CD14-positive monocyte (primary cell): ENCODE results near the gene COL20A1. TPM values are rescaled to one million over a fixed set of nuclear protein-coding genes. Genes with fewer than 3 reads are reported as not detected.

Source experiments
- DNase-seq, 3 donors: peaks; one replicate each; pipeline ENCODE4 v3.0.0-alpha.2; 2011 to 2022
- H2AFZ ChIP-seq: 2 replicates; pipeline ENCODE4 v1.6.0; 2012; ENCODE audit warnings: mild to moderate bottlenecking, low read depth, low read length, inconsistent platforms; ENCODE audit not compliant: insufficient read depth, poor library complexity, severe bottlenecking
- H3K27ac ChIP-seq, 2 donors: 1 replicate in 1 of 2; 2 replicates in 1 of 2; pipeline ENCODE4 v1.5.1; 2012 to 2013; ENCODE audit warnings: low read length in 2 of 2, control low read depth in 1 of 2, inconsistent platforms in 1 of 2, low read depth in 1 of 2, mild to moderate bottlenecking in 1 of 2
- H3K27me3 ChIP-seq, 2 donors: one replicate each; pipeline versions ENCODE4 v1.6.0 to v1.6.1; 2011 to 2013; ENCODE audit warnings: low read length in 2 of 2; ENCODE audit not compliant: control insufficient read depth in 2 of 2, insufficient read depth in 2 of 2
- H3K36me3 ChIP-seq, 2 donors: replicated peaks in 1 of 2; 1 replicate in 1 of 2; 2 replicates in 1 of 2; pipeline versions ENCODE4 v1.5.1 to v1.6.1; 2012 to 2013; ENCODE audit warnings: low read length in 2 of 2, control low read depth in 1 of 2, inconsistent platforms in 1 of 2, mild to moderate bottlenecking in 1 of 2; ENCODE audit not compliant: insufficient read depth in 2 of 2, control insufficient read depth in 1 of 2
- H3K4me1 ChIP-seq, 2 donors: 1 replicate in 1 of 2; 2 replicates in 1 of 2; pipeline versions ENCODE4 v1.5.1 to v1.6.1; 2012 to 2013; ENCODE audit warnings: low read length in 2 of 2, control low read depth in 1 of 2, inconsistent platforms in 1 of 2, mild to moderate bottlenecking in 1 of 2, moderate library complexity in 1 of 2; ENCODE audit not compliant: insufficient read depth in 2 of 2, control insufficient read depth in 1 of 2
- H3K4me2 ChIP-seq: replicated peaks from 2 replicates; pipeline ENCODE3; 2012; ENCODE audit warnings: low read length, moderate library complexity, mild to moderate bottlenecking; ENCODE audit not compliant: poor library complexity, severe bottlenecking; ENCODE audit errors: extremely low read depth
- H3K4me3 ChIP-seq, 3 experiments: fragments of 200-600 bp in 1 of 3; sonication (generic) in 1 of 3; replicated peaks in 1 of 3; 1 replicate in 2 of 3; 2 replicates in 1 of 3; pipeline ENCODE4 v1.5.1; 2011 to 2013; ENCODE audit warnings: low read length in 3 of 3, mild to moderate bottlenecking in 3 of 3, control low read depth in 2 of 3, low read depth in 2 of 3, inconsistent platforms in 1 of 3, moderate library complexity in 1 of 3
- H3K79me2 ChIP-seq: 2 replicates; pipeline ENCODE4 v1.6.0; 2012; ENCODE audit warnings: mild to moderate bottlenecking, control low read depth, inconsistent platforms, low read length, moderate library complexity; ENCODE audit not compliant: insufficient read depth
- H3K9ac ChIP-seq: 2 replicates; pipeline ENCODE4 v1.6.0; 2017; ENCODE audit warnings: low read length, mild to moderate bottlenecking; ENCODE audit not compliant: insufficient read depth, poor library complexity, severe bottlenecking
- H3K9me3 ChIP-seq, 2 donors: replicated peaks in 1 of 2; 1 replicate in 1 of 2; 2 replicates in 1 of 2; pipeline versions ENCODE4 v1.5.1 to v1.6.1; 2012 to 2013; ENCODE audit warnings: low read length in 2 of 2, control low read depth in 1 of 2; ENCODE audit not compliant: control insufficient read depth in 1 of 2, insufficient read depth in 1 of 2
- H4K20me1 ChIP-seq: 2 replicates; pipeline ENCODE4 v1.6.0; 2012; ENCODE audit warnings: mild to moderate bottlenecking, low read length, control low read depth, moderate library complexity; ENCODE audit not compliant: insufficient read depth
- H3K27ac Mint-ChIP-seq, 7 donors: one replicate each; pipeline ENCODE4 v1.8.0; 2020; ENCODE audit warnings: mild to moderate bottlenecking in 7 of 7, mixed read lengths in 7 of 7, moderate library complexity in 6 of 7, inconsistent platforms in 2 of 7
- H3K27me3 Mint-ChIP-seq, 3 donors: one replicate each; pipeline ENCODE4 v1.8.0; 2021 to 2022; ENCODE audit warnings: low read depth in 3 of 3, mild to moderate bottlenecking in 3 of 3, mixed read lengths in 3 of 3, moderate library complexity in 3 of 3, inconsistent platforms in 1 of 3
- H3K36me3 Mint-ChIP-seq, 2 donors: one replicate each; pipeline ENCODE4 v1.8.0; 2020; ENCODE audit warnings: mixed read lengths in 2 of 2, inconsistent platforms in 1 of 2, mild to moderate bottlenecking in 1 of 2
- H3K4me1 Mint-ChIP-seq: one replicate; pipeline ENCODE4 v1.8.0; 2020; ENCODE audit warnings: mild to moderate bottlenecking, mixed read lengths
- H3K4me3 Mint-ChIP-seq, 2 donors: one replicate each; pipeline ENCODE4 v1.8.0; 2020; ENCODE audit warnings: mild to moderate bottlenecking in 2 of 2, mixed read lengths in 2 of 2, moderate library complexity in 1 of 2
- H3K9me3 Mint-ChIP-seq, 7 donors: one replicate each; pipeline ENCODE4 v1.8.0; 2020 to 2022; ENCODE audit warnings: mixed read lengths in 7 of 7, mild to moderate bottlenecking in 6 of 7, moderate library complexity in 6 of 7, inconsistent platforms in 2 of 7
- CTCF ChIP-seq: fragments of 200-600 bp; IDR thresholded peaks from one replicate; pipeline ENCODE4 v1.8.0; 2022; ENCODE audit warnings: antibody characterized with exemption, mild to moderate bottlenecking
- WGBS: methylation state at CpG from one replicate; pipeline ENCODE4 v1.1.5; 2013; ENCODE audit warnings: missing lambda C conversion rate; ENCODE audit not compliant: insufficient coverage; 5-methylcytosine and 5-hydroxymethylcytosine counted together
- intact Hi-C, 2 donors: fragments of 100-400 bp; cut with micrococcal nuclease; formaldehyde crosslinking; loops; one replicate each; pipeline versions ENCODE4 v1.15.0 to v1.15.1; 2023
- polyA plus RNA-seq, 3 donors: library from polyadenylated mRNA; depleted of rRNA in 1 of 3; unstranded in 2 of 3; stranded (reverse) in 1 of 3; fragments of 300-500 nt in 2 of 3; fragments of >200 nt in 1 of 3; fragmentation: Illumina TruSeq in 2 of 3; gene quantifications; 1 replicate in 2 of 3; 2 replicates in 1 of 3; pipeline ENCODE4 v1.2.3, GENCODE V29; 2012 to 2021

The COL20A1 gene
- polyA plus RNA-seq, 3 donors: not detected

- Histone ChIP-seq H3K4me2 (no peak overlapping the region), H4K20me1 (no peaks in the 10 kb centered on the region), H3K9me3 (no peaks in the 10 kb centered on the region), H3K4me3 (no peak overlapping the region), H3K9ac (no peak overlapping the region), H3K27me3 (peaks cover 0 to 17% of the 10 kb centered on the region in 2 donors), H3K4me1 (no peaks in the 10 kb centered on the region), H3K79me2 (no peaks in the 10 kb centered on the region), H3K27ac (no peak overlapping the region), H2AFZ (no peak overlapping the region), H3K36me3 (no peaks in the 10 kb centered on the region)
- Mint-ChIP-seq H3K27ac (no peak overlapping the region), H3K4me1 (no peaks in the 10 kb centered on the region), H3K36me3 (no peaks in the 10 kb centered on the region), H3K4me3 (no peak overlapping the region), H3K27me3 (peaks cover 23 to 45% (median 27%) of the 10 kb centered on the region in 3 donors), H3K9me3 (peaks cover 3 to 8% (median 4%) of the 10 kb centered on the region in 7 donors)
- intact Hi-C loops: no loop called here
- no peak for TF ChIP-seq CTCF
- WGBS: 54% methylated on average over 18 of the region's 18 CpGs
- DNase-seq: no peak
Observed at GRCh38 chr20:63296531-63297299, 3.7 kb downstream of the COL20A1 start.

GRCh38 chr20:63297371-63297781, 4.4 kb downstream of the COL20A1 start:
- peaks cover 23 to 44% (median 29%) of the 10 kb centered on the region in 3 donors for H3K27me3 Mint-ChIP-seq
- no peak overlapping the region for H3K4me3 Mint-ChIP-seq
- intact Hi-C loops: no loop called here
- peaks cover 0 to 17% of the 10 kb centered on the region in 2 donors for H3K27me3 ChIP-seq
- no peak overlapping the region for H3K4me3 ChIP-seq
- H2AFZ ChIP-seq: no peak overlapping the region
- no peak for DNase-seq
- no peak overlapping the region for H3K27ac ChIP-seq
- no peak overlapping the region for H3K4me2 ChIP-seq
- H3K27ac Mint-ChIP-seq: no peak overlapping the region
- WGBS: 83% methylated on average over 11 of the region's 11 CpGs
- H3K79me2 ChIP-seq: no peaks in the 10 kb centered on the region
- H3K4me1 ChIP-seq: no peaks in the 10 kb centered on the region
- H3K9me3 Mint-ChIP-seq: peaks cover 3 to 14% (median 10%) of the 10 kb centered on the region in 7 donors
- H3K9ac ChIP-seq: no peak overlapping the region
- no peaks in the 10 kb centered on the region for H3K9me3 ChIP-seq
- no peak for TF ChIP-seq CTCF
- H3K4me1 Mint-ChIP-seq: no peaks in the 10 kb centered on the region
- H3K36me3 Mint-ChIP-seq: no peaks in the 10 kb centered on the region
- H4K20me1 ChIP-seq: no peaks in the 10 kb centered on the region
- H3K36me3 ChIP-seq: no peaks in the 10 kb centered on the region
